HPDE6-E6E7 (cell line): ENCODE data around the gene CLPTM1L.
"Not testable (repeated sequence)": the region's sequence is repeated elsewhere in the genome, so short reads cannot be mapped to it uniquely, and the experiment has no call there.

ENCODE experiments used
- DNase-seq: peaks from one replicate; pipeline ENCODE4 v3.0.0; 2011; ENCODE audit warnings: missing footprints; ENCODE audit errors: extremely low spot score

CLPTM1L gene

DNA sequence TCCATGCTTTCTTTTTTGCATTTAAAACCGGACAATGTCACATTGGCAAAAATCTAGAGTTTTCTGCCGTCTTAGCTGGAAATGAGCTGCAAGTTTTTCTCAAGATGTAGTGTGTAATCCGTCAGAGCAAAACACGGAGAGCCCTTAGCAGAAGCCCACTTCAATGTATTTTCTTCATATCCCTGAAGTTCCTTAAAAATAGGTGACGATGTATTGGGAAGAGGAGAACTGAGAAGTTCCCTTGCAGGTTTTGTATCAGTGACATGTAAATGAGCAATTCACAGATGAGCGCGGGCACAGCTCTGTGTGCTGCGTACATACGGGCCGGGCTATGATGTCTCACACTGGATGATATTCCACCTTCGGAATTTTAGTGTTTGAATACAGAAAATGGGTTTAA is 14.8 kb upstream of the CLPTM1L start:
- no peak for DNase-seq

DNA sequence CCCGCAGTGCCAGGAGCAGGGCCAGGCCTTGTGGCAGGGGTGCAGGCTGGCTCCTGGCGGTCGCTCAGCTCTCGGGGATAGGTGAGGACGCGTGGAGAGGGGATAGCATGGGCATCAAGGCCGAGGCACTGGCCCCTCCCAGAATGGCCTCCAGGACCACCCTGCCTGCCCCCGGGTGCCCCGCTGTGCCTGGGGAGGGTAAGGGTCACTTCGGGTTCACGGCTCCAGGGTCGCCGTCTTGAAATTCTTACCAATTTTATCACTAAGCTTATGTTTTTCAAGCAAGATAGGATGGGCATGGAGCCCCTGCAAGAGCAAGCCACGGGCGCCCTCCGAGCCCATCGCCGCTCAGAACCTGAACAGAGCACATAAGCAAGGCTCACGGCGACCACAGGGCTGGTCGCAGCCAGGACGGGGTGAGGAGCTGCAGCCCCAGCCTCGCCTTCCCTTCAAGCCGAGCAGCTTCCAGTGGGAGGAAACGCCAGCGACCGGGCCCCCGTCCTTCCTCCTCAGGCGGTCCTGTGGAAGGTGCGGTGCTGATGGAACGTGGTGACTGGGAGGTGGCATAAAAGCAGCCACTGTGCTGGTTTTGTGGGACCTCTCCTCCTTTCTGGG is 14.2 kb upstream of the CLPTM1L start:
- DNase-seq = no peak

DNA sequence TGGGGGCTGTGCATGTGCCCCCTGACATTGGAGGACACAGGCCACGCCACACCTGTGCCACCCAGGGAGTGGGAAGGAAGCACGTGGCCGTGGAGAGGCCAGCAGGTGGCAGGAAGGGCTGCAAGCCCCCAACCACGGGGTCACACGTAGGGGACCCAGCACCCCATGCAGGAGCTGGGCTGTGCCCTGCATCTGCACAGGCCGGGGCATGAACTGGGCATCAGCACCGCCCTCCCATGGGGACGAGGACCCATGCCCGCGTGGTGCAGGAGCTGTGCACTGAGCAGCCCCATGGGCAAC is 13.8 kb upstream of the CLPTM1L start:
- no peak for DNase-seq

DNA sequence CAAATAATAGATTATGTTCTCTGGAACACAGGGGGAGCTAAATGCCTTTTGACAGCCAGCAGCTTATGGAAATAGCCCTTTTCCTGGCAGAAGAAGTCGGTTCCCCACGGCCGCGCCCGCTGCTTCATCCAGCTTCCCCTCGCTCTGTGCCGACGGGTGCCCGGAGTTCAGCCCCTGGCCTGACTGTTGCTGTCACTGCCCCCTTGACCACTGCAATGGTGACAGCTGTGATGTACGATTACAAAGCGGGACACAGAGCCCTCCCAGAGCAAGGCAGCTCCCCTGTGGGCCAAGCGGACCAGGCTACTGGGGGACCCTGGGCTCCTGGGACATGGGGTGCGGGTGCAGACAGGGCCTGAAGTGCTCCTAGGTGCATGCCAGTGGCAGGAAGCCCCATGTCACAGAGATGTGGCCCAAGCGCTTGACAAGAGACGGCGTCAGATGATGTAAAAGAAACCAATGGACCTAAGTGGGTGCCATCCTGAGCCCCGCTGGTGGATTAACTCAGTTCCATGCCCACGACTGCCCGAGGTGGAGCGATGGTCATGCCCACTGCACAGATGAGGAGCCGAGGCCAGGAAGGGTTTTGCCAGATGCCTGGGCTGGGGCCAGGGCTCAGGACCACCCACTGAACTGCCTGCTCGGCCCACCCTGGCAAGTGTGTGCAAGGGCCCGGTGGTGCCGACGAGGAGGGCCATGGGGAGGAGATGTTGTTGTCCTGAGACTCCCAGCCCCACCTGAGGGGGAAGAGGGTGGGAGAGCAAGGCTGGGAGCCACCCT is 13.2 kb upstream of the CLPTM1L start:
- DNase-seq = no peak

DNA sequence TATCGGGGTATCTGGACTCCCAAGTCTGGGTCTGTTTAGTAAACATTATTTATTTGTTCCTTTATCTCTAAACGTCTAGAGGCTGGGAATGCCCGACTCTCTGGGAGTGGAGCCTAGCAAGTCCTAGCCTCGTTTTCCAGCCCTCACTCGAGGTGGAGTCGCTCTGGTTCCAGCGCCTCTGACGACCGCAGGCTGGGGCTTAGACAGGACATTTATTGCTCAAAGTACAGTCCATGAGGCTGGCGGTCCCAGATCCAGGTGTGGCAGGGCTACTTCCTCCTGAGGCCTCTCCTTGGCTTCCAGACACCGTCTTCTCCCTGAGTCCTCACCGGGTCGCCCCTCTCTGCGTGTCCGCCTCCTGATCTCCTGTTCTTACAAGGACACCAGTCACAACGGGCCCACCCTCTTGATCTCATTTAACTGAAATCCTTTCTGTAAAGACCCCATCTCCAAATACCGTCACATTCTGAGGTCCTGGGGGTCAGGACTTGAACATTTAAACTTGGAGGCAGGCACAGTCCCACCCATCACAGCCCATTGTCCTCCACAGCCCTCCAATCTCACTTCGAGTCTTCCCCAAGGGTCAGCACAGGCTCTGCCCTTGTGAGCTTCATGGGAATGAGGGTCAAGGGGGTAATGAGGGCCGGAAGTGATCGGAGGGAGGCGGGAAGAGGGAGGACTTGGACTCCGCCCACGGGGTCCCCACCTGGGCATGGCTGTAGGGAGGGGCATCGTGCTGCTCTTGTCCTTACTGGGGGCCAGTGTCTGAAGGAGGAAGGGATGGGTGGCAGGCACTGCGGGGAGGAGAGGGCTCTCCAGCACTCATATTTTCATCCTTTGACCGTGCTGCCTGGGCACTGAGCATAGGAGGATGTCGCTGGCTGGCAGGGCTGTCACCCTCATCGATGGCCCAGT is 12.2 kb upstream of the CLPTM1L start:
- no peak for DNase-seq

DNA sequence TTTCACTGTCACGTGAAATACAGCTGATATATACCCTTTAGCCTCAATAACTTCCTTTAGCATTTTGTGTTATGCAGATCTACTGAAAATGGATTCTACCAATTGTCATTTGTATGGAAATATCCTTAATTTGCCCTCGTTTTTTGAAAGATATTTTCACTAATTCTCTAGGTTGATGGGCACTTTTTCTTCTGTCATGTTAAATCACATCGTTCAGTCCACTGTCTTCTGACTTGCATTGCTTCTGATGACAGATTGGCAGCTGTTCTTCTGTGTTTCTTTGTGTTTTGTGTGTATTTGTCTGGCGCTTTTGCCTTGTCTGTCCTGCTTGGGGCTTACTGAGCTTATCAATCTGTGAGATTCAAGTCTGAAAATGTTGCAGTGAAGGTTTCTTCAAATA is 9.7 kb upstream of the CLPTM1L start:
- DNase-seq = no peak

DNA sequence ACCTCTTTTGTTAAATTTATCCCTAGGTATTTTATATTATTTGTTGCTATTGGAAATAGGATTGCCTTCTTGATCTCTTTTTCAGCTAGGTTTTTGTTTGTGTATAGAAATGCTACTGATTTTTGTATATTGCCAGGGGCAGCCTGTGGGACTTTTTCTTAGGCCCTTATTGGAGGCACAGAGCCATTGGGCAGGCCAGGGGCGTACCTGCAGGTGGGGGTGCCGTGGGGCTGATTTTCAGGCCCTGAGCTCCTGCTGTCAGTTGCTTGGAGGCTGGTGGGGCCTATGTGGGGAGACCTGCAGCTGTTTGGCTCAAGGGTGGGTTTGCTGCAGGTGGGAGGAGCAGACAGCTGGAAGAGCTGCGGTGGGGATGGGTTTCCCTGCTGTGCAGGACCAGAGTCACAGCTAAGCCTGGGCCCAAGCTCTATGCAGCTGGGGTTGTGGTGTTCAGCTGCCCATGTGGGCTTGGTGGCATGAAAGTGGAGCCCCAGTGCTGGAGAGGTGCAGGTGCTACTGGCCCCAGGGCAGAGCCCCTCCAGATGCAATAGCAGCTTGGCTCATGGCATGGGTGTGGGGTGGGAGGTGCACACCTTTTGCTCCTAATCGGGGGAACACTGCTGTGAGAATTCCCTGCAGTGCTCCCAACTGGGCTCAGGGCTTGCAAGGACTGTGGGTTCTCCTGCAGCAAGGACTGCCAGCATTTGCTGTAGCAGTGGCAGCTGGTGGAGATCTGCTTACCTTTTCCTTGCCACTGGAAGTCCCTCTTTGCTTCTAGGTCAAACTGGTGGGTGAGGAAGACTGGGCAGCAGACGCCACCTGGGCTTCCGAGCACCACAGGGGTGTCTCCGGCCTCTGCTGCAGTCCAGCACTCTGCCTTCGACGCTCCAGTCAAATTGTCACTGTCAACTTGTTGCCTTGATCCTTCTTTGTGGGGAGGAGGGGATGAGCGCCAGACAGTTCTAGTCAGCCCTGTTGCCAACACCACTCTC is 7.6 kb upstream of the CLPTM1L start:
- DNase-seq = no peak

DNA sequence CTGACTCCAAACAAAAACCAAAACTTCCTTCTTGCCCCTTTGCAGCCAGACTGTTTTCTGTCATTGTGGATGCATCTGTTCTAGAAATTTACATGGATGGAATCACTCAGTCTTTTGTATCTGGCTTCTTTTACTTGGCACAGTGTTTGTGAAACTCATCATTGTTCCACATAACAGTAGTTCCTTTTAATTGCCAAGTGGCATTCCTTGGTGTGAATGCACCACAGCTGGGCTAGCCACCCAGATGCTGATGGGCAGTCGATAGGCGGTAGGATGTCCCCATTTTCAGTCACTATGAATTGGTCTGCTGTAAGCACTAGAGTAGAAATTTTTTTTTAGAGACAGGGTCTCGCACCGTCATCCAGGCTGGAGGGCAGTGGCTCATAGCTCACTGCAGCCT is 6.3 kb upstream of the CLPTM1L start:
- no peak for DNase-seq

DNA sequence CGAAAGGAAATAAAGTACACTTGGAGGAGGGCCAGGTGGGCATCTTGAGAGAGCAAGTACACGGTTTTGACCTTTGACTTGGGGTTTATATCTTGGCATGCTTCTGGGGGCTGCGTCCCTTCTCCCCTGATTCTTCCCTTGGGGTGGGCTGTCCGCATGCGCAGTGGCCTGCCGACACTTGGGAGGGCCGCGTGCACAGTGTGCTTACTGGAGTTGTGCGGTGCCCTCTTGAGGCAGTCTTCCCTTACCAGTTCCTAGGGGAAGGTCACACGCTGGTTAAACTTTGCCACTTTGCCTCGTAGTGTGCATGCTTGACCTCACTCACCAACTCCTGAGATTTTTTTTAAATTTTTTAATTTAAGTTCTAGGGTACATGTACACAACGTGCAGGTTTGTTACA is 4.3 kb upstream of the CLPTM1L start:
- DNase-seq = no peak

DNA sequence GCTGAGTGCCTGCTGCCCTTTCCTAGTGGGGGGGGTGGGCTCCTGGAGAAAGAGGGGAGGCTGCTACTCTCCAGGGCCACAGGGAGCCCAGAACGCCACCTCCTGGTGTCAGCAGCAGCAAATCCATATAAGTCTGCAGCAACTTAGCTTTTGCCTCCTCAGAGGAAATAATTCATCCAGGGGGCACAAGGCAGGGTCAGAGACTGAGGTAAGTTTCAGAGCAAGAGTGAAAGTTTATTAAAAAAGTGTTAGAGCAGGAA is 4.0 kb upstream of the CLPTM1L start:
- DNase-seq = no peak

DNA sequence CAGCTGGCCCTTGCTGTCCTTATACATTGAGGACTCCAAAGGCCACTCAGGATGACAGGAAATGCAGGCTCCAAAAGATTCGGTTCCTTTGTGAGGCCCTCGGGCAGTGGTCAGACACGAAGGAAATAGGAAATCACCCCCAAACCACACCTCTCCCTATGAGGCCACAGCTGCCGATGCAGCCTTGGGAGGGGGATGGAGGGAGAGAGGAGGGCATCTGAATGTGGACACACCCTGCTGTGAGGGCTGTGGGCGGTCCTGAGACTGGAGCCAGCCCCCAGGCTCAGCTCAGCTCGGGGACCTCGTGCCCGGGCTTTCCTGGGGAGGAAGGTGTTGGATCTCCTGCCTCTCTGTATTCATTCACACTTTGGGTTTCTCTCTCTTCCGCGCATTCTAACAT is 2.7 kb upstream of the CLPTM1L start:
- no peak for DNase-seq

DNA sequence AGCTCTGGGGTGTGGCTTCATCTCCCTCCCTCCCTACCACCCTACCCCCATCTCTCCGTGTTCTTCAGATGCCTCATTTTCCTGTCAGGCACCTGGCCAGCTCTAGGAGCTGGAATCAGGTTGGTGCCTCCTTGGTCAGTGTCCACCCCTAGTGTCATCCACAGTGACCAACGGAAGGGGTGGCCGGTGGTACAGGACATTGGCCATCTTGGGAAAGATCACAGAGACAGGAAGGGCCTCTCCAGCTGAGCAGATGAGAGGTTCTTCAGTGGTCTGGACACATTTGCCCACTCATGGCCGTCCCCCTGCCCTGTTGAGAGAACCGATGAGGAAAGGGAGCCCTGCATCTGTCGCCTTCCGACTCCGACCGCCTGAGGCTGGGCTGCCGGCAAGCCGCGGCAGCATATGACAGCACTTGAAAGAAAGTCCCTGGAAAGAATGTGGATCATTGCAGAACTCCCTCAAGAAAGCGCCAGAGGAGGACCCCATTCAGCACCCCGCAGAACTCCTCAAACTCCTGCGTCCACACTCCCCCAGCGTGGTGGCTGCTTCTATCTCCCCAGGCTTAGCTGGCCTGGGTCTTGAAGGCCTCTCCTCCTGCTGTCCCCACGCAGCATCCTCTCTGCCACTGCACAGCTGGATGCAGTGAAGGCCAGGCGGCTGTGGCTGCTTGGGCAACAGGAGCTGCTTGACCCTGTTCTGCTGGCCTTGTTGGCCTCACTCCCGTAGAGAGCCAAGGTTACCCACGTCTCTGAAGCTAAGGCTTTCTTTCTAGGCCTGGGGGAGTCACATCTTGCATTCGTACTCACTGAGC is 1.9 kb upstream of the CLPTM1L start:
- no peak for DNase-seq

DNA sequence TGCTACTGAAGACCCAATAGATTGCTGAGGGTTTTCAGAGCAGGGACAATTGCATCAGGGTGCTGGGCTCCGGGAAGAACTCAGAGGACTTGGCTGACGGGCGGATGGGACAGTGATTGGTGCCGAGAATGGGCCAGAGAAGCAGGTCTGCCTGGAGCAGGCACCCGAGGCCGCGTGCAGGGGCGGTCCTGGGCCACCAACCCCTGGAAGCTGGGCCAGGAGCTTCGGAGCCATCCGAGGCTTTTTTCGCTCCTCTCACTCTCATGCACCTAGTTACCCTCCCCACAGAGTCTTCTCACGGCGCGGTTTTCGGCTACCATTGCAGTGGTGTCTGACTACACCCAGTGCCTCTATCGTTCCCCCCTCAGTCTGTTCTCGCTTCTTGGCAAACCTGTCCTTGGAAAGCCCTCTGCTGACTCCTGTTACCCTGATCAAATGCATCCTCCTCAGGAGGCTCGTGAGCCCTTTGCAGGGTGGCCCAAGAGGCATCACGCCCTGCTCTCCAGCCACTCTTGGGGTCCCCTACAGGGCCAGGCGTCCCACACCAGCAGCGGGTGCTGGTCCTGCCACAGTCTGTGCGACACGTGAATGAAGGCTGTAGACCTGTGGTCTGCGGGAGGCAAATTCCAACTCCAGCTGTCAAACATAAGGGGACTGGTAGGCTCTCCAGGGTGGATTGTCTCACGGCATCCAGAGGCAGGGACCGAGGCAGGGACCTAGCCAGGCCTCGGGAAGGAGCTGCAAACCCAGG is 1.2 kb upstream of the CLPTM1L start:
- DNase-seq = no peak

DNA sequence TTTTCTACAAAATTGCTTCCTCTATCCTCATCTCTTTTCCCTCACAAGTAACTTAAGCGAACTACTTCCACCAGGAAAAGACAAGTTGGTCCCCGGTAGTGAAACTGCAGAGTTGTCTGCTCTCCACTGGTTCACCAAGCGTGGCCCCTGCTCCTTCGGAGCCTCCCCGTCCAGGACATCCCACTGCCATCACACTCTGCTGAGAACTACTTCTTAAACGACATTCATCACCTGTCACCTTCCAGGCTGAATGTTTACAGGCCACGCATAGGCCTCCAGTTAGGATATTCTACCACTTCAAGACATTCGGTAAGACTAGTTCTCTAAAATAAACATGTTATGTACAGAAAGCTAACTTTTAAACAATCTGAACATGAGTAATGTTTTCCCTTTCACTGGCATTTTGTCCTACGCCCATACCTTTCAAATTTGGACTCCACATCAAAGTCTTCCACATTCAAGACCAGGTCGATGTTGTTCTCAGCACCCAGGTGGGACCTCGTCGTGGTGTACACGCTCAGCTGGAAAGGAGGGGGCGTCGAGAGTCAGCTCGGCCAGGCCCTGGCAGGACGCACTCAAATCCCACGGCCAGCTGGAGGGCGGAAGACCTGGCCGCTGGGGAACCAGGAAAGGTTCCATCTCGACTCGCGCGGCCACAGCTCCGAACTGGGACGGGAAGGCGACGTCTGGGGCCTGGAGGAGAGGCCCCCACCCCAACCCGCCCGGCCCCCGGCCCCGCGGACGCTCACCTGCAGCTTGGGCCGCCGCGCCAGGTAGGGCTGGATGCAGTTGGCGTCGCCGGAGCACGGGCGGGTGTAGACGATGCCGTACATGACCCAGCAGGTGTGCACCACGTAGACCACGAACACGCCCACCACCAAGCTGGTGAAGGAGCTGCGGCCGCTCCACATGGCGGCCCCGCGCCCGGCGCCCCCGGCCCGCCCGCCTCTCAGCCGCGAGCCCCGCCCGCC is 683 bp downstream of the CLPTM1L start:
- no peak for DNase-seq

DNA sequence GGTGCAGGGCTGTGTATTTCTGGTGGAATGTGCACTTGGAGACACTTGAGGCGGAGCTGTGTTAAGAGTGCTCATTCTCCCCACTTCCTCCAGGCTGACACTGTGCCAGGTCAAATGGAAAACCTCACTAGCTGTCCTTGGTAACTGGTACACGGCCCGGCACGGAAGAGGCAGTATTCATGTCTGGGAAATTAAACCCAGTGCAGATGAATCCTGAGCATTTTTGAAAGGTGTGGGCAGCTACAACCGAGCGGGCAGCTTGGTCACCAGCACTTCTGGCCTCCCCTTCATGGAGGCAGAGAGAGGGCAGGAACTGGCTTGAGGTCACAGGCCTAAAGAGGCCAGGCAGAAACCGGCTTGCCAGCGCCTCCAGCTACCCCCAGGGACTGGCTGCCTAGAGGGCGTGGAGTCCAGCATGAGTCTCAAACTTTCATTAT is 1.6 kb downstream of the CLPTM1L start:
- DNase-seq = no peak

DNA sequence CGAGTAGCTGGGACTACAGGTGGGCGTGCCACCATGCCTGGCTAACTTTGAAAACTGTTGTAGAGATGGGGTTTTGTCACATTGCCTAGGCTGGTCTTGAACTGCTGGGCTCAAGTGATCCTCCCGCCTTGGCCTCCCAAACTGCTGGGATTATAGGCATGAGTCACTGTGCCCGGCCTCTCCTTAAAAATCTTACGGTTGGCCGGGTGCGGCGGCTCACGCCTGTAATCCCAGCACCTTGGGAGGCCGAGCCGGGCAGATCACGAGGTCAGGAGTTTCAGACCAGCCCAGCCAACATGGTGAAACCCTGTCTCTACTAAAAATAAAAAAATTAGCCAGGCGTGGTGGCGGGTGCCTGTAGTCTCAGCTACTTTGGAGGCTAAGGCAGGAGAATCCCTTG is 2.2 kb downstream of the CLPTM1L start:
- DNase-seq = not testable (repeated sequence)

DNA sequence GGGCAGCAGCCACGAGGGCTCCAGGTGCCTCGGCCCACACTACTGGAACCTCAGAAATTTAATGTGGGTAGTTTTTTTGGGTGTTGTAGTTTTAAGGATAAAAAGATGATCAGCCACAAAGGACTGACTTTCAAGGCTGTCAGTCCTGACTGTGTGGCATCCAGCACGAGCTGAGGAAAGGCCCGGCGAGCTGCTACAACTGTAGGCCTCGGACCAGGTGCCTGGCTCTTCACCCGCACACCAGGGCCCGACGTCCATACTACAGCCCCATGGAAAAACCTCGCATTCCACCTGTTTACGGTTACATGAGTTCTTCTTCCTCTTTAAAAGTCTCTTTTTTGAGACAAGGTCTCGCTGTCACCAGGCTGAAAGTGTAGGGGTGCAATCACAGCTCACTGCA is 2.6 kb downstream of the CLPTM1L start:
- no peak for DNase-seq

DNA sequence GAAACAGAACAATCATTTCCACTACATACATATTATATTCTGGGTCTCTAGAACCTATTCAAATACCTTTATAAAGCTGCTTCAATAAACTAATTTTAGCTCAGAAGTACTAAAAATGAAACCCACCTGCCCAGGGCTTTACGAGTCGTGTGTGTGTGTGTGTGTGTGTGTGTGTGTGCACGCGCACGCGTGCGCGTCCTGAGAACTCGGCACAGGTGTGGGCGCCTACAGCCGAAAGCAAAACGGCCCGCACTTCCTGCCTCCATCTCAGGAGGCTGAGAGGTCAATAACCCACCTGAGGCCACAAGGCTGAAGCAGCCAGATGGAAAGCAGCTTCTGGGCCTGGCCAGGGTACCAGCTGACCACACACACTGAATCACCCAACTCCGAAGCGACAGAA is 3.0 kb downstream of the CLPTM1L start:
- no peak for DNase-seq

DNA sequence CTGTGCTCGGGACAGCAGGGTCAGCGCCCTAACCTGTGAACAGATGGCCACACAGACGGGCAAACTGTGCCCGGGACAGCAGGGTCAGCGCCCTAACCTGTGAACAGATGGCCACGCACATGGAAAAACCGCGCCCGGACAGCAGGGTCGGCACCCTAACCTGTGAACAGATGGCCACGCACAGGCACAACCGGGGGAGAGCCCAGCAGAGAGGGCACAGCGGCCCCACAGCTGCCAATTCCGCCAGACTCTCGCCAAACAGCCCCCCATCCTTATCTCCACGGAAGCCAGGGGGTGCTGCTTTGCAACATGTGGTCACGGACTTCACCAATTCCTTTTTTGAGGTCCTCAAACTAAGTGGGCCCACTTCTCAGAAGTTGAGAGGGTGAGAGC is 5.1 kb downstream of the CLPTM1L start:
- not testable (repeated sequence) for DNase-seq
